DOHH2 (cell line): Measurements from ENCODE around the gene STX1B.
"Not testable (repeated sequence)": the region's sequence is repeated elsewhere in the genome, so short reads cannot be mapped to it uniquely, and the experiment has no call there.

ENCODE experiments used
- H3F3A ChIP-seq: fragments of 200-600 bp; sonication (generic), shearing (Covaris generic); 2 replicates; pipeline ENCODE4 v1.6.0; 2016; ENCODE audit warnings: antibody characterized with exemption, mild to moderate bottlenecking; ENCODE audit not compliant: control insufficient read depth, insufficient read depth
- H3K27ac ChIP-seq: fragments of 200-600 bp; sonication (generic); 2 replicates; pipeline ENCODE4 v1.5.1; 2014; ENCODE audit warnings: low read depth, mild to moderate bottlenecking, low read length, moderate library complexity
- H3K27me3 ChIP-seq: fragments of 200-600 bp; sonication (generic); 2 replicates; pipeline ENCODE4 v1.6.1; 2014; ENCODE audit warnings: mild to moderate bottlenecking, low read length, mixed read lengths; ENCODE audit not compliant: control insufficient read depth
- H3K36me3 ChIP-seq: fragments of 200-600 bp; sonication (generic); 2 replicates; pipeline ENCODE4 v1.6.1; 2014; ENCODE audit warnings: mild to moderate bottlenecking, low read length, moderate library complexity, mixed read lengths; ENCODE audit not compliant: control insufficient read depth
- H3K4me1 ChIP-seq: fragments of 200-600 bp; sonication (generic); 2 replicates; pipeline ENCODE4 v1.6.1; 2014; ENCODE audit warnings: mild to moderate bottlenecking, low read length, mixed read lengths; ENCODE audit not compliant: control insufficient read depth
- H3K4me2 ChIP-seq: fragments of 200-600 bp; sonication (generic); 2 replicates; pipeline ENCODE4 v1.6.0; 2014; ENCODE audit warnings: mild to moderate bottlenecking, low read length, moderate library complexity
- H3K4me3 ChIP-seq: fragments of 200-600 bp; sonication (generic); 2 replicates; pipeline ENCODE4 v1.5.1; 2014; ENCODE audit warnings: mild to moderate bottlenecking, low read length, mixed read lengths
- H3K79me2 ChIP-seq: fragments of 200-600 bp; sonication (generic); 2 replicates; pipeline ENCODE4 v1.6.1; 2014; ENCODE audit warnings: mild to moderate bottlenecking, low read length, mixed read lengths; ENCODE audit not compliant: control insufficient read depth
- H3K9me2 ChIP-seq: fragments of 200-600 bp; sonication (generic); replicated peaks from 2 replicates; pipeline ENCODE4 v1.6.1; 2014; ENCODE audit warnings: mild to moderate bottlenecking, low read length, mixed read lengths; ENCODE audit not compliant: control insufficient read depth
- H3K9me3 ChIP-seq: fragments of 200-600 bp; sonication (generic); 2 replicates; pipeline ENCODE4 v1.6.1; 2014; ENCODE audit warnings: antibody characterized with exemption, low read length, mixed read lengths; ENCODE audit not compliant: control insufficient read depth, insufficient read depth
- H4K20me1 ChIP-seq: fragments of 200-600 bp; sonication (generic); 2 replicates; pipeline ENCODE4 v1.6.0; 2014; ENCODE audit warnings: low read depth, mild to moderate bottlenecking, antibody characterized with exemption, low read length, moderate library complexity; ENCODE audit not compliant: control insufficient read depth, insufficient read depth
- EZH2phosphoT487 ChIP-seq: fragments of 200-600 bp; sonication (generic); IDR thresholded peaks from 2 replicates; pipeline ENCODE4 v1.6.1; 2017; ENCODE audit warnings: borderline replicate concordance, mild to moderate bottlenecking, antibody characterized with exemption, low read length, moderate library complexity, mixed read lengths
- TF ChIP-seq, protein P1 (sequence below): fragments of 200-600 bp; sonication (generic); IDR thresholded peaks from one replicate; pipeline ENCODE4 v1.5.1; 2014; ENCODE audit warnings: antibody characterized with exemption, mild to moderate bottlenecking, low read depth, low read length; ENCODE audit not compliant: poor library complexity, severe bottlenecking

STX1B gene

GRCh38 chr16:31023252-31023602 lies 12.8 kb upstream of the STX1B start:
- H3K9me2 ChIP-seq, result no peaks in the 10 kb centered on the region
- H3K36me3 ChIP-seq, result no peaks in the 10 kb centered on the region
- no peak overlapping the region for H3K4me3 ChIP-seq
- no peaks in the 10 kb centered on the region for H3K4me1 ChIP-seq
- H3K9me3 ChIP-seq, result no peaks in the 10 kb centered on the region
- no peak overlapping the region for H3K27ac ChIP-seq
- no peaks in the 10 kb centered on the region for H3F3A ChIP-seq
- H4K20me1 ChIP-seq, result no peaks in the 10 kb centered on the region
- no peak overlapping the region for H3K4me2 ChIP-seq
- TF ChIP-seq, protein P1, sequence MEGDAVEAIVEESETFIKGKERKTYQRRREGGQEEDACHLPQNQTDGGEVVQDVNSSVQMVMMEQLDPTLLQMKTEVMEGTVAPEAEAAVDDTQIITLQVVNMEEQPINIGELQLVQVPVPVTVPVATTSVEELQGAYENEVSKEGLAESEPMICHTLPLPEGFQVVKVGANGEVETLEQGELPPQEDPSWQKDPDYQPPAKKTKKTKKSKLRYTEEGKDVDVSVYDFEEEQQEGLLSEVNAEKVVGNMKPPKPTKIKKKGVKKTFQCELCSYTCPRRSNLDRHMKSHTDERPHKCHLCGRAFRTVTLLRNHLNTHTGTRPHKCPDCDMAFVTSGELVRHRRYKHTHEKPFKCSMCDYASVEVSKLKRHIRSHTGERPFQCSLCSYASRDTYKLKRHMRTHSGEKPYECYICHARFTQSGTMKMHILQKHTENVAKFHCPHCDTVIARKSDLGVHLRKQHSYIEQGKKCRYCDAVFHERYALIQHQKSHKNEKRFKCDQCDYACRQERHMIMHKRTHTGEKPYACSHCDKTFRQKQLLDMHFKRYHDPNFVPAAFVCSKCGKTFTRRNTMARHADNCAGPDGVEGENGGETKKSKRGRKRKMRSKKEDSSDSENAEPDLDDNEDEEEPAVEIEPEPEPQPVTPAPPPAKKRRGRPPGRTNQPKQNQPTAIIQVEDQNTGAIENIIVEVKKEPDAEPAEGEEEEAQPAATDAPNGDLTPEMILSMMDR, result no peak
- no peak for TF ChIP-seq EZH2phosphoT487
- no peaks in the 10 kb centered on the region for H3K27me3 ChIP-seq
- no peaks in the 10 kb centered on the region for H3K79me2 ChIP-seq

- TF ChIP-seq, protein P1, result no peak
- no peak for TF ChIP-seq EZH2phosphoT487
- Histone ChIP-seq H4K20me1 (no peaks in the 10 kb centered on the region), H3K79me2 (no peaks in the 10 kb centered on the region), H3K36me3 (no peaks in the 10 kb centered on the region), H3K27ac (no peak overlapping the region), H3K9me3 (no peaks in the 10 kb centered on the region), H3K27me3 (no peaks in the 10 kb centered on the region), H3K4me1 (no peaks in the 10 kb centered on the region), H3K4me2 (no peak overlapping the region), H3K4me3 (no peak overlapping the region), H3F3A (no peaks in the 10 kb centered on the region), H3K9me2 (no peaks in the 10 kb centered on the region)
Observed at GRCh38 chr16:31022544-31023251, 12.3 kb upstream of the STX1B start.

DNA sequence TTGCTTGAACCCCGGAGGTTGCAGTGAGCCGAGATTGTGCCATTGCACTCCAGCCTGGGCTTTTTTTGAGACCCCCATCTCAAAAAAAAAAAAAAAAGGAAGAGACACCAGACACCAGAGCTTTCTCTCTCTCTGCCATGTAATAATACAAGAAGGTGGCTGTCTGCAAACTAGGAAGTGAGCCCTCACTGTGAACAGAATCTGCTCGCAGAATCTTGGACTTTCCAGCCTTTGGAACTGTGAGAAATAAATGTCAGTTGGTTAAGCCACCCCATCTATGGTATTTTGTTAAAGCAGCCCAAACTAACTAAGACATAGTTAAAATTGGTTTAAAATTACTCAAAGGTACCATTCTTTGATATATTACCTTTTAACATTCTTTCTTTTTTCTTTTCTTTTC lies 10.1 kb upstream of the STX1B start:
- Histone ChIP-seq H3K9me2 (no peaks in the 10 kb centered on the region), H3F3A (no peaks in the 10 kb centered on the region), H3K27ac (no peak overlapping the region), H3K4me3 (no peak overlapping the region), H3K9me3 (no peaks in the 10 kb centered on the region), H3K79me2 (no peaks in the 10 kb centered on the region), H3K27me3 (no peaks in the 10 kb centered on the region), H3K4me2 (no peak overlapping the region), H3K36me3 (no peaks in the 10 kb centered on the region), H4K20me1 (no peaks in the 10 kb centered on the region), H3K4me1 (no peaks in the 10 kb centered on the region)
- TF ChIP-seq, protein P1, result no peak
- TF ChIP-seq EZH2phosphoT487, result no peak

GRCh38 chr16:31017756-31018155 lies 7.3 kb upstream of the STX1B start:
- H3K4me2 ChIP-seq, H3F3A ChIP-seq, H3K79me2 ChIP-seq, H3K9me2 ChIP-seq, H3K4me3 ChIP-seq, H3K27me3 ChIP-seq, H4K20me1 ChIP-seq, H3K9me3 ChIP-seq, H3K36me3 ChIP-seq, H3K27ac ChIP-seq, H3K4me1 ChIP-seq: not testable (repeated sequence)
